SK-N-SH treated with all-trans-retinoic acid at 6 μM for 48 hours (cell line): ENCODE data around the gene COL9A3.

Source experiments
- ARNTL ChIP-seq: fragments of 450-650 bp; formaldehyde crosslinking; IDR thresholded peaks from 2 replicates; pipeline ENCODE4 v1.5.0; 2020; ENCODE audit warnings: low read depth, mild to moderate bottlenecking, moderate library complexity, borderline replicate concordance
- CREB5 ChIP-seq: fragments of 250-450 bp; sonication (Bioruptor Pico); IDR thresholded peaks from 2 replicates; pipeline ENCODE4 v1.5.1; 2020; ENCODE audit warnings: low read depth, mild to moderate bottlenecking, moderate library complexity
- CSDC2 ChIP-seq: fragments of 250-450 bp; sonication (Bioruptor Pico); IDR thresholded peaks from 2 replicates; pipeline ENCODE4 v1.5.0; 2020; ENCODE audit warnings: mild to moderate bottlenecking, moderate library complexity
- ESRRG ChIP-seq: fragments of 250-450 bp; sonication (Bioruptor Pico); IDR thresholded peaks from 2 replicates; pipeline ENCODE4 v1.6.1; 2021; ENCODE audit warnings: mild to moderate bottlenecking
- GLIS3 ChIP-seq: fragments of 250-450 bp; sonication (Bioruptor Pico); IDR thresholded peaks from 2 replicates; pipeline ENCODE4 v1.5.0; 2020; ENCODE audit warnings: mild to moderate bottlenecking, moderate library complexity
- PATZ1 ChIP-seq: fragments of 250-450 bp; sonication (Bioruptor Pico); IDR thresholded peaks from 2 replicates; pipeline ENCODE4 v1.8.0; 2020; ENCODE audit warnings: mild to moderate bottlenecking, moderate library complexity, borderline replicate concordance
- RARB ChIP-seq: fragments of 250-450 bp; sonication (Bioruptor Pico); IDR thresholded peaks from 2 replicates; pipeline ENCODE4 v1.8.0; 2021; ENCODE audit warnings: mild to moderate bottlenecking, moderate library complexity
- ZC3H10 ChIP-seq: fragments of 250-450 bp; sonication (Bioruptor Pico); IDR thresholded peaks from 2 replicates; pipeline ENCODE4 v1.5.1; 2021; ENCODE audit warnings: mild to moderate bottlenecking, moderate library complexity
- ZFP3 ChIP-seq: fragments of 250-450 bp; sonication (Bioruptor Pico); IDR thresholded peaks from 2 replicates; pipeline ENCODE4 v1.5.0; 2020; ENCODE audit warnings: mild to moderate bottlenecking, moderate library complexity

GRCh38 chr20:62790075-62790474 lies 26.8 kb upstream of the COL9A3 start:
- no peak for TF ChIP-seq GLIS3 (CRISPR knock-in tag)
- no peak for TF ChIP-seq RARB (CRISPR knock-in tag)
- no peak for TF ChIP-seq ZFP3 (CRISPR knock-in tag)
- TF ChIP-seq ESRRG = no peak
- no peak for TF ChIP-seq PATZ1
- no peak for TF ChIP-seq CREB5 (CRISPR knock-in tag)
- TF ChIP-seq ZC3H10 (CRISPR knock-in tag) = no peak
- TF ChIP-seq CSDC2 = no peak
- TF ChIP-seq ARNTL (CRISPR knock-in tag) = no peak
